ENCODE results near the gene SMC1A. TPM values are rescaled to one million over a fixed set of nuclear protein-coding genes. Genes with fewer than 3 reads are reported as not detected.
A peak's percentile ranks its signal among the peaks of the same experiment; 100 is the strongest.

SMC1A gene
- total RNA-seq, 2 donors from 2014 or later, result 68.4 to 124 TPM

DNA sequence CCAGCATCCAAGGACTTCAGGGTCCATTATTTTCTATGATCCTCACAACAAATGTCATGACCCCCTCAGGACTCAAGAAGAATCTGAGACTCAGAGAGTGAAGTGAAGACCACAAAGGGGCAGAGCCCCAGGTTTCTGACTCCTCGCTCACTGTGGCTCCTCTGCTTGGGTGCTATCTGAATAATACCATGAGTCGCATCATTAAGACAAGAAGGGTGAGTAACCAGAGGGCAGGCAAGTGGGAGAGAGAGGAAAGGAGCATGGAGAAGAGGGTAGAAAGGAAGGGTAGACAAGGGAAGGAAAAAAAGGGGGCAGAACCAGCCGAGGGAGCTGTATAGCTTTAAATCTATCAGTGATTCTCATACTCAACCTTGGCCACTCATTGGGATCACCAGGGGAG is 27.2 kb upstream of the SMC1A start:
- intact Hi-C loops (cut with DNase I), result no loop called here
- TF ChIP-seq, protein P1, sequence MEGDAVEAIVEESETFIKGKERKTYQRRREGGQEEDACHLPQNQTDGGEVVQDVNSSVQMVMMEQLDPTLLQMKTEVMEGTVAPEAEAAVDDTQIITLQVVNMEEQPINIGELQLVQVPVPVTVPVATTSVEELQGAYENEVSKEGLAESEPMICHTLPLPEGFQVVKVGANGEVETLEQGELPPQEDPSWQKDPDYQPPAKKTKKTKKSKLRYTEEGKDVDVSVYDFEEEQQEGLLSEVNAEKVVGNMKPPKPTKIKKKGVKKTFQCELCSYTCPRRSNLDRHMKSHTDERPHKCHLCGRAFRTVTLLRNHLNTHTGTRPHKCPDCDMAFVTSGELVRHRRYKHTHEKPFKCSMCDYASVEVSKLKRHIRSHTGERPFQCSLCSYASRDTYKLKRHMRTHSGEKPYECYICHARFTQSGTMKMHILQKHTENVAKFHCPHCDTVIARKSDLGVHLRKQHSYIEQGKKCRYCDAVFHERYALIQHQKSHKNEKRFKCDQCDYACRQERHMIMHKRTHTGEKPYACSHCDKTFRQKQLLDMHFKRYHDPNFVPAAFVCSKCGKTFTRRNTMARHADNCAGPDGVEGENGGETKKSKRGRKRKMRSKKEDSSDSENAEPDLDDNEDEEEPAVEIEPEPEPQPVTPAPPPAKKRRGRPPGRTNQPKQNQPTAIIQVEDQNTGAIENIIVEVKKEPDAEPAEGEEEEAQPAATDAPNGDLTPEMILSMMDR (IDR thresholded peaks at IDR 0.05), result no peak
- H3K9ac ChIP-seq (ENCODE audit: low read depth in 2 of 2, low read length in 2 of 2), result no peak overlapping the region

DNA sequence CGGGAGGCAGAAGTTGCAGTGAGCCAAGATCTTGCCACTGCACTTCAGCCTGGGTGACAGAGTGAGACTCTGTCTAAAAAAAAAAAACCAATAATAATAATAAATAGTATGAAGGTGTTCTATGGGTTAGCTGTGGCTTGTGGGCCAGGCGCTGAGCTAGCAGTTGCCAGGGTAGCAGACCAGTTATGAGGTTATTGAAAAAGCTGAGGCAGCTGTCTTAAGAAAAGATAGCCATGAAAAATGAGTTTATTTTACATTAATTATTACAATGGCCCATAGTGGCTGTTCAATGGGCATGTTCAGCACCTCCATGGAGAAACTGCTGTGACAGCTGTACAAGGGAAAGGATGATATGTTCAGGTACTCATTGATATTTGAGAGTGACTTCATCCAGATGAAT is 25.0 kb upstream of the SMC1A start:
- intact Hi-C loops (cut with DNase I), result no loop called here
- TF ChIP-seq, protein P1 (IDR thresholded peaks at IDR 0.05), result no peak

More for the DNA sequence above, 27.2 kb upstream of the SMC1A start:
- no peak for DNase-seq
- no peak overlapping the region for H3K4me3 ChIP-seq
- no peaks in the 10 kb centered on the region for H3K9me3 ChIP-seq
- H3K27me3 ChIP-seq, result peaks cover 3% of the 10 kb centered on the region
- no peaks in the 10 kb centered on the region for H3K36me3 ChIP-seq
- H3K27ac ChIP-seq, result no peak overlapping the region
- H3K4me1 ChIP-seq, result no peaks in the 10 kb centered on the region

DNA sequence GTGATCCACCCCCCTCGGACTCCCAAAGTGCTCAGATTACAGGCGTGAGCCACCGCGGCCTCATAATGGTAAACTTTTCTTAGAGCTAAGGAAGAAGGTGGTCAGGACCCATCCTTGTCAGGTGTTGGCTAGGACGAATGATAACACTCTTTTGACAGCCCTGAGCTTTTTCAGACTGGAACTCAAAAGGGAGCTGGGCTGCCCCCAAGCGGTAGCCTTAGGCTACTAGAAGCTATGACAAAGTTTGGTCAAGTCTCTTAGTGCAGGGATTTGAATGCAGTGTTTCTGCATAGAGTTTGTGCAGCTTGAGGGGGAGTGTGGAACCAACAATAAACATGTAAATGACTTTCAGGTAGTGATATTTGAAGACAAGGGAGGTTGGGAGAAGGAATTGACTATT is 23.5 kb upstream of the SMC1A start:
- TF ChIP-seq, protein P1 (IDR thresholded peaks at IDR 0.05), result peak; percentile 46
- H3K36me3 ChIP-seq, result no peaks in the 10 kb centered on the region
- no peak overlapping the region for H3K27ac ChIP-seq
- no peaks in the 10 kb centered on the region for H3K9me3 ChIP-seq
- H3K4me1 ChIP-seq, result no peaks in the 10 kb centered on the region
- intact Hi-C loops (cut with DNase I), result no loop called here
- H3K27me3 ChIP-seq, result peaks cover 3% of the 10 kb centered on the region
- no peak overlapping the region for H3K4me3 ChIP-seq
- DNase-seq, result peak; percentile 52
- no peak overlapping the region for H3K9ac ChIP-seq (ENCODE audit: low read depth in 2 of 2, low read length in 2 of 2)

More for the DNA sequence above, 25.0 kb upstream of the SMC1A start:
- H3K27ac ChIP-seq, result no peak overlapping the region
- no peaks in the 10 kb centered on the region for H3K9me3 ChIP-seq
- no peaks in the 10 kb centered on the region for H3K4me1 ChIP-seq
- no peak overlapping the region for H3K4me3 ChIP-seq
- H3K9ac ChIP-seq (ENCODE audit: low read depth in 2 of 2, low read length in 2 of 2), result no peak overlapping the region
- DNase-seq, result no peak
- H3K27me3 ChIP-seq, result peaks cover 3% of the 10 kb centered on the region
- H3K36me3 ChIP-seq, result no peaks in the 10 kb centered on the region

DNA sequence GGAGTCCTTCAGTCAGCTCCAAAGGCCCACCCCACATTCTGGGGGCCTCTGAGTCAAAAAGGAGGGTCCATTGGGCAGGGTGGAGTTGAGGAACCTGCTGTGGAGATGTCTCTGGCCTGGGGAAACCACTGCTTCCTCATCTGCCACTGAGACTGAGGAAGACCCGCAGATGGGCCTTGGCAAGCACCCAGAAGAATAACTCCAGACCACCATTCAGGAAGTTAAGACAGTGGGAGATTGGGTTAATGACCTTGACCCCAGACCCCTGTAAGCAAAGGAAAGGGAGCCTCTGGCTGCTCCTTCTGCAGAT is 19.8 kb upstream of the SMC1A start:
- no peaks in the 10 kb centered on the region for H3K36me3 ChIP-seq
- H3K27me3 ChIP-seq, result no peaks in the 10 kb centered on the region
- TF ChIP-seq, protein P1 (IDR thresholded peaks at IDR 0.05), result no peak
- H3K27ac ChIP-seq, result no peak overlapping the region
- DNase-seq, result no peak
- intact Hi-C loops (cut with DNase I), result no loop called here
- no peak overlapping the region for H3K4me3 ChIP-seq
- no peaks in the 10 kb centered on the region for H3K9me3 ChIP-seq
- no peaks in the 10 kb centered on the region for H3K4me1 ChIP-seq
- peak overlapping the region in 1 of 2 donors; percentile 43 for H3K9ac ChIP-seq (ENCODE audit: low read depth in 2 of 2, low read length in 2 of 2)

DNA sequence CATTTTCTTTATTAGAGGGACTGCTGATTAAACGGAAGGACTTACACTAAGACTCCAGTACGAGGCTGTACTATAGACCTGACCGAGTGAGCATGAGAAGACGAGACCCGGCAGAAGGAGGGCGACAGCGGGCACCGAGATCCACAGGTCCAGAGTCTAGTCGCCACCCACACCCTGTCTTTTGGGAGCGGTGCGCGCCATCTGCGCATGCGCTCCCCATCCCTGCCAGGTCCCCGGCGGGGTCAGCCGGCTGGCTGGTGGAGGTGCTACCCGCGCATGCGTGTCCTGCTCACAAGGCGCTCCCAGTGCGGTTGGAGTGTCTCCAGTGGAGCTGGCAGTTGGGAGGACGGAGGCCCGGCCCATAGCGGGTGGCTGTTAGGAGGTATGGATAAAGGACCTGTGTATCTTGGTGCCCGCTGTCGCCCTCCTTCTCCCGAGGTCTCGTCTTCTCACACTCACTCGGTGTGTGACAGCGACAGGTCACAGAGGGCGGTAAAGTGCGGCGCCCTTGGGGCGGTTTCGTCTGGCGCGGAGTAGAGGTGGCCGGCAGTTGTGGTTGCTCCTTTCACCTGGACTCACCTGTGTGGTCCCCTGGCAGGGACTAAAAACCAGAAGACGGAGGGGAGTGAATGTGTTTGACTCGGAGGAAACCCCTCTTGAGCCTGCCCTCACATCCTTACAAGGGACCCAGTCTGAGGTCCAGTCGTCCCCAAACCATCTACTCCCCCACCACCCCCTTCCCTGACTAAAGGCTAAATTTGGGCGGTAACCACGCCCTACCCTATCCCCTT is 19.3 kb upstream of the SMC1A start:
- TF ChIP-seq, protein P1 (IDR thresholded peaks at IDR 0.05), result no peak
- DNase-seq, result peak; percentile 84
- peak overlapping the region; percentile 20 for H3K4me3 ChIP-seq
- H3K27me3 ChIP-seq, result no peaks in the 10 kb centered on the region
- intact Hi-C loops (cut with DNase I), result no loop called here
- no peaks in the 10 kb centered on the region for H3K9me3 ChIP-seq
- H3K4me1 ChIP-seq, result no peaks in the 10 kb centered on the region
- H3K9ac ChIP-seq (ENCODE audit: low read depth in 2 of 2, low read length in 2 of 2), result peak overlapping the region; percentile 60 to 67
- H3K36me3 ChIP-seq, result no peaks in the 10 kb centered on the region
- peak overlapping the region; percentile 76 for H3K27ac ChIP-seq

Data from colonic mucosa (tissue), 4 donors.